Heart left ventricle (tissue), 16 donors: Measurements from ENCODE around the gene ZNF222. TPM values are rescaled to one million over a fixed set of nuclear protein-coding genes. Genes with fewer than 3 reads are reported as not detected.
A peak's percentile ranks its signal among the peaks of the same experiment; 100 is the strongest.

Source experiments
- ATAC-seq, 4 donors: fragments of 200-7000 bp; cut with Tn5 transposase; one replicate each; pipeline ENCODE4 v1.9.1; 2020 to 2022; ENCODE audit warnings: moderate library complexity in 4 of 4, mild to moderate bottlenecking in 3 of 4, moderate number of reproducible peaks in 1 of 4
- DNase-seq, 5 donors: peaks; one replicate each; pipeline ENCODE4 v3.0.0-alpha.2; 2020
- H3K27ac ChIP-seq, 12 donors: fragments of 200-600 bp; sonication (generic) in 4 of 12; one replicate each; pipeline versions ENCODE4 v1.5.0 to v1.8.0; 2016 to 2022; ENCODE audit warnings: mild to moderate bottlenecking in 2 of 12
- H3K27me3 ChIP-seq, 9 donors: fragments of 200-600 bp; sonication (generic) in 2 of 9; one replicate each; pipeline versions ENCODE4 v1.5.1 to v1.8.0; 2016 to 2022; ENCODE audit warnings: mild to moderate bottlenecking in 3 of 9
- H3K36me3 ChIP-seq, 9 donors: fragments of 200-600 bp; sonication (generic) in 2 of 9; one replicate each; pipeline versions ENCODE4 v1.5.0 to v1.8.0; 2018 to 2022; ENCODE audit warnings: mild to moderate bottlenecking in 2 of 9
- H3K4me1 ChIP-seq, 12 donors: fragments of 200-600 bp; sonication (generic) in 4 of 12; one replicate each; pipeline versions ENCODE4 v1.5.0 to v1.8.0; 2016 to 2022; ENCODE audit warnings: mild to moderate bottlenecking in 3 of 12
- H3K4me3 ChIP-seq, 12 donors: fragments of 200-600 bp; sonication (generic) in 4 of 12; one replicate each; pipeline versions ENCODE4 v1.5.0 to v1.8.0; 2017 to 2022; ENCODE audit warnings: mild to moderate bottlenecking in 9 of 12, moderate library complexity in 4 of 12
- H3K9me3 ChIP-seq, 12 donors: fragments of 200-600 bp; sonication (generic) in 4 of 12; one replicate each; pipeline versions ENCODE4 v1.5.0 to v1.8.0; 2016 to 2022; ENCODE audit warnings: mild to moderate bottlenecking in 1 of 12
- CTCF ChIP-seq, 12 donors: fragments of 200-600 bp; sonication (generic) in 4 of 12; IDR thresholded peaks; one replicate each; pipeline versions ENCODE4 v1.5.0 to v1.8.0; 2018 to 2022; ENCODE audit warnings: antibody characterized with exemption in 12 of 12, mild to moderate bottlenecking in 5 of 12
- POLR2A ChIP-seq, 2 donors: fragments of 450-650 bp; IDR thresholded peaks; one replicate each; pipeline ENCODE4 v1.6.1; 2017; ENCODE audit warnings: antibody characterized with exemption in 2 of 2, mild to moderate bottlenecking in 2 of 2, moderate library complexity in 2 of 2
- WGBS, 4 donors: extraction: QIAGEN DNeasy Blood & Tissue Kit in 2 of 4; methylation state at CpG; one replicate each; pipeline versions ENCODE4 v1.1.5 to v1.1.7; 2013 to 2018; 5-methylcytosine and 5-hydroxymethylcytosine counted together
- intact Hi-C, 10 donors: fragments of 100-400 bp; cut with DNase I; formaldehyde crosslinking; loops; one replicate each; pipeline versions ENCODE4 v1.11.1 to v1.14.2; 2022
- polyA plus RNA-seq, 2 donors: library from polyadenylated mRNA; stranded (reverse); fragments of 200-250 nt; gene quantifications; one replicate each; pipeline ENCODE4 v1.2.3, GENCODE V29; 2013
- total RNA-seq, 9 donors: library from RNA; depleted of rRNA in 2 of 9; stranded (reverse); fragments of >200 nt in 2 of 9; fragmentation: NEBNext Ultra II Directional in 3 of 9; extraction: Animal tissue kit (Norgen Biotek cat#: 25700) in 3 of 9; gene quantifications; one replicate each; pipeline versions ENCODE4 v1.1.0 to v1.2.4, GENCODE V29; 2016 to 2023
- donor health status: ischemic (EF 13 %, LVEDD 7.1; RV severe dilation, severe dysfunction).
- donor health status: healthy with polysubstance abuse.
- donor health status: DM: no; HTN: yes; CAD: no.
- donor health status: DM: no; HTN: no; CAD: no.
- donor health status: ischemic (EF 25% LVEDD 6.9; RV normal size, moderate dysfunction).
- donor health status: ischemic (EF 25% LVEDD 5.7; RV mildly dilated, moderate dysfunction).
- donor health status: healthy.
- donor health status: DM: yes; HTN: yes; CAD: no.
- donor health status: ischemic (EF 35%, LVEDD 5.7; RV mildly dilated, moderate dysfunction).
- donor health status: nonischemic (EF 11% LVEDD 7.7; RV severe dilation, severe dysfunction).
- donor health status: DM: yes; HTN: yes; CAD: no.
- donor health status: PGD.
- donor health status: ischemic (EF 29% LVEDD 5.4; RV normal size, mild dysfunction).
- donor health status: nonischemic (EF 23%, LVEDD 6.1; RV moderate dilation, normal function).

The ZNF222 gene
- total and polyA plus RNA-seq, 11 donors = 2.1 to 7.7 (median 3.9) TPM

- H3K27ac ChIP-seq = peak within 1 kb of the TSS in 9 of 12 donors; percentile 19 to 75 (median 59)
- peaks cover 0 to 36% (median 8%) of the 10 kb centered on the region in 12 donors for H3K9me3 ChIP-seq
- intact Hi-C loops = loop anchor here in 1 of 10 donors (1.0 kb wide), 1 partner anchor 22 kb away; the partner anchor contains the start of gene ZNF224
- peak within 1 kb of the TSS; percentile 38 to 80 (median 64) for H3K4me3 ChIP-seq
- H3K4me1 ChIP-seq = peaks cover 0 to 15% (median 8%) of the 10 kb centered on the region in 12 donors
- peak; percentile 87 to 91 (median 89) for DNase-seq
- TF ChIP-seq POLR2A (IDR thresholded peaks at IDR 0.05) (peak in 1 of 2 donors; percentile 20), CTCF (IDR thresholded peaks at IDR 0.05) (no peak)
- peak; percentile 98 to 100 (median 100) for ATAC-seq
- no peaks in the 10 kb centered on the region for H3K27me3 ChIP-seq
- 1% methylated on average over 29 to 40 of the region's 40 CpGs for WGBS, 4 donors
- peaks cover 0 to 22% (median 7%) of the 10 kb centered on the region in 9 donors for H3K36me3 ChIP-seq
Measured at GRCh38 chr19:44071824-44072542, 46.8 kb downstream of the ZNF222 start, which contains the start of gene ZNF284. Gene ZNF284 (plus strand): TSS chr19:44072159. CDS start chr19:44076390, 4,231 bp downstream.

- Histone ChIP-seq H3K27me3 (no peaks in the 10 kb centered on the region), H3K4me1 (peaks cover 0 to 15% (median 8%) of the 10 kb centered on the region in 12 donors), H3K27ac (peak overlapping the region in 6 of 12 donors; percentile 19 to 66 (median 52)), H3K9me3 (peaks cover 0 to 28% (median 4%) of the 10 kb centered on the region in 12 donors), H3K36me3 (peaks cover 0 to 22% (median 8%) of the 10 kb centered on the region in 9 donors), H3K4me3 (peak overlapping the region; percentile 38 to 80 (median 64))
- no peak for TF ChIP-seq POLR2A (IDR thresholded peaks at IDR 0.05)
- TF ChIP-seq CTCF (IDR thresholded peaks at IDR 0.05) = no peak
- 19 to 22% (median 22%) methylated on average over 18 of the region's 18 CpGs for WGBS, 4 donors
- no peak for DNase-seq
- intact Hi-C loops = loop anchor here in 1 of 10 donors (1.0 kb wide), 1 partner anchor 22 kb away; the partner anchor contains the start of gene ZNF224
- peak in 3 of 4 donors; percentile 41 to 45 (median 45) for ATAC-seq
Measured at GRCh38 chr19:44072543-44073401, 47.6 kb downstream of the ZNF222 start.

GRCh38 chr19:44076325-44076724, 51.1 kb downstream of the ZNF222 start:
- TF ChIP-seq CTCF (IDR thresholded peaks at IDR 0.05) (no peak), POLR2A (IDR thresholded peaks at IDR 0.05) (no peak)
- H3K4me3 ChIP-seq = no peak overlapping the region
- ATAC-seq (no peak), DNase-seq (no peak)
- H3K4me1 ChIP-seq = peaks cover 0 to 14% (median 7%) of the 10 kb centered on the region in 12 donors
- no peak overlapping the region for H3K27ac ChIP-seq
- H3K9me3 ChIP-seq = no peaks in the 10 kb centered on the region
- peaks cover 0 to 48% (median 14%) of the 10 kb centered on the region in 9 donors for H3K36me3 ChIP-seq
- WGBS, 4 donors = 86 to 93% (median 88%) methylated on average over 2 of the region's 2 CpGs
- H3K27me3 ChIP-seq = no peaks in the 10 kb centered on the region
- intact Hi-C loops = no loop called here

Other genes starting within 250 kb of the ZNF222 start
- 1 to 10 TPM in 2 of 9 donors, under 1 TPM in 7; 0.15 to 3.7 (median 0.63) TPM for gene KCNN4, start 244.4 kb upstream of the ZNF222 start, total RNA-seq
- gene KCNN4, start 244.4 kb upstream of the ZNF222 start, polyA plus RNA-seq = 1 to 10 TPM in 1 of 2 donors, under 1 TPM in 1; 0.46 to 1.1 TPM
- gene LYPD5, start 222.9 kb upstream of the ZNF222 start, total RNA-seq = 1 to 10 TPM in 8 of 9 donors, under 1 TPM in 1; 0.37 to 7.9 (median 1.4) TPM
- 1 to 10 TPM in 1 of 2 donors, under 1 TPM in 1; 0.34 to 1.9 TPM for gene LYPD5, start 222.9 kb upstream of the ZNF222 start, polyA plus RNA-seq
- gene ZNF283, start 198.1 kb upstream of the ZNF222 start, total RNA-seq = 10 to 100 TPM in 6 of 9 donors, 1 to 10 TPM in 3; 4.6 to 13.4 (median 11.9) TPM
- gene ZNF283, start 198.1 kb upstream of the ZNF222 start, polyA plus RNA-seq = 1 to 10 TPM; 4.8 to 5.0 TPM
- gene ZNF404, start 141.4 kb upstream of the ZNF222 start, total RNA-seq = 1 to 10 TPM; 2.3 to 7.6 (median 6.1) TPM
- 10 to 100 TPM in 1 of 2 donors, 1 to 10 TPM in 1; 5.6 to 18.7 TPM for gene ZNF404, start 141.4 kb upstream of the ZNF222 start, polyA plus RNA-seq
- gene ZNF45, start 90.1 kb upstream of the ZNF222 start, total RNA-seq = 1 to 10 TPM; 4.0 to 9.9 (median 7.2) TPM
- 1 to 10 TPM; 2.4 to 5.4 TPM for gene ZNF45, start 90.1 kb upstream of the ZNF222 start, polyA plus RNA-seq
- gene ZNF221, start 74.2 kb upstream of the ZNF222 start, total RNA-seq = 1 to 10 TPM; 2.6 to 6.7 (median 3.9) TPM
- gene ZNF221, start 74.2 kb upstream of the ZNF222 start, polyA plus RNA-seq = 1 to 10 TPM; 2.4 to 2.9 TPM
- 1 to 10 TPM; 4.0 to 7.7 (median 6.6) TPM for gene ZNF155, start 41.2 kb upstream of the ZNF222 start, total RNA-seq
- 1 to 10 TPM; 4.9 to 5.1 TPM for gene ZNF155, start 41.2 kb upstream of the ZNF222 start, polyA plus RNA-seq
- 1 to 10 TPM; 1.7 to 4.3 (median 2.5) TPM for gene ZNF230, start 22.4 kb upstream of the ZNF222 start, total RNA-seq
- gene ZNF230, start 22.4 kb upstream of the ZNF222 start, polyA plus RNA-seq = 1 to 10 TPM; 1.8 to 1.9 TPM
- 1 to 10 TPM; 1.7 to 5.1 (median 3.2) TPM for gene ZNF223, start 26.7 kb downstream of the ZNF222 start, total RNA-seq
- gene ZNF223, start 26.7 kb downstream of the ZNF222 start, polyA plus RNA-seq = 1 to 10 TPM; 2.6 to 4.5 TPM
- 1 to 10 TPM; 1.2 to 2.7 (median 1.8) TPM for gene ZNF284, start 46.8 kb downstream of the ZNF222 start, total RNA-seq
- 1 to 10 TPM; 1.1 TPM for gene ZNF284, start 46.8 kb downstream of the ZNF222 start, polyA plus RNA-seq
- gene ZNF224, start 69.0 kb downstream of the ZNF222 start, total RNA-seq = 10 to 100 TPM in 8 of 9 donors, 1 to 10 TPM in 1; 9.9 to 17.7 (median 13.0) TPM
- 10 to 100 TPM in 1 of 2 donors, 1 to 10 TPM in 1; 7.1 to 11.8 TPM for gene ZNF224, start 69.0 kb downstream of the ZNF222 start, polyA plus RNA-seq
- gene ZNF225, start 88.0 kb downstream of the ZNF222 start, total RNA-seq = 1 to 10 TPM; 1.3 to 6.2 (median 3.7) TPM
- 1 to 10 TPM; 1.4 to 2.1 TPM for gene ZNF225, start 88.0 kb downstream of the ZNF222 start, polyA plus RNA-seq
- gene ZNF234, start 116.2 kb downstream of the ZNF222 start, total RNA-seq = 10 to 100 TPM in 3 of 9 donors, 1 to 10 TPM in 6; 4.6 to 12.8 (median 9.4) TPM
- 1 to 10 TPM; 4.5 to 4.7 TPM for gene ZNF234, start 116.2 kb downstream of the ZNF222 start, polyA plus RNA-seq
- gene ZNF226, start 139.7 kb downstream of the ZNF222 start, total RNA-seq = 10 to 100 TPM; 12.2 to 29.2 (median 21.1) TPM
- gene ZNF226, start 139.7 kb downstream of the ZNF222 start, polyA plus RNA-seq = 10 to 100 TPM; 18.9 to 20.1 TPM
- gene ZNF227, start 187.2 kb downstream of the ZNF222 start, total RNA-seq = 10 to 100 TPM in 6 of 9 donors, 1 to 10 TPM in 3; 4.7 to 20.5 (median 11.0) TPM
- 1 to 10 TPM; 4.4 to 5.9 TPM for gene ZNF227, start 187.2 kb downstream of the ZNF222 start, polyA plus RNA-seq
- 1 to 10 TPM; 3.6 to 9.6 (median 5.2) TPM for gene ZNF233, start 234.5 kb downstream of the ZNF222 start, total RNA-seq
- gene ZNF233, start 234.5 kb downstream of the ZNF222 start, polyA plus RNA-seq = 1 to 10 TPM; 1.5 to 3.8 TPM